Measurements from ENCODE around the gene FABP6. TPM values are rescaled to one million over a fixed set of nuclear protein-coding genes. Genes with fewer than 3 reads are reported as not detected.

FABP6 gene
- total and polyA plus RNA-seq, 9 of the 15 experiments (the other 6 are each of a cell fraction or from before 2014, with no cell fraction given), result 0.11 to 0.33 (median 0.21) TPM; not detected in 4

- POLR2A ChIA-PET, result no interaction called here
- H2AFZ ChIP-seq (ENCODE audit: low read depth, low read length), result no peak overlapping the region
- no peaks in the 10 kb centered on the region for H3K9me1 ChIP-seq (ENCODE audit: control insufficient read depth, insufficient read depth, low read length)
- no peaks in the 10 kb centered on the region for H3K79me2 ChIP-seq (ENCODE audit: control insufficient read depth, insufficient read depth, low read length)
- DNase-seq (ENCODE audit: extremely low read depth in 1 of 4, low spot score in 3 of 4) (peak in 2 of 4 experiments; percentile 36 to 49), ATAC-seq (peak; percentile 70), FAIRE-seq (peak; percentile 48)
- H3K9ac ChIP-seq (ENCODE audit: insufficient read depth in 1 of 2, low read depth in 2 of 2, low read length in 2 of 2), result no peak overlapping the region
- 0 out of 4 replicates have a peak, but pooled peaks of 1 of the 2 experiments have one; percentile 10 for TF ChIP-seq TRIM24 (IDR thresholded peaks at IDR 0.05)
- no peak for TF ChIP-seq TBL1XR1 (IDR thresholded peaks at IDR 0.05; ENCODE audit: low read length in 2 of 2)
- 0 out of 2 replicates have a peak, but pooled peaks have one; percentile 37 for TF ChIP-seq ARID1B (IDR thresholded peaks at IDR 0.05)
- TF ChIP-seq KDM1A (IDR thresholded peaks at IDR 0.05), result peak; percentile 54 to 68; a peak in 2 of 4 replicates
- peak; percentile 59; the same call in 1 of the 2 replicates for TF ChIP-seq TAL1 (IDR thresholded peaks at IDR 0.05)
- no peak for TF ChIP-seq SMAD2 (IDR thresholded peaks at IDR 0.05; ENCODE audit: low read depth, low read length)
- no peak for TF ChIP-seq HMGN3 (IDR thresholded peaks at IDR 0.05; ENCODE audit: borderline replicate concordance, extremely low read depth, insufficient read length, low read depth, low read length)
- no peak for TF ChIP-seq NFRKB (IDR thresholded peaks at IDR 0.05; ENCODE audit: low read depth)
- TF ChIP-seq TEAD4 (IDR thresholded peaks at IDR 0.05; ENCODE audit: low read length), result peak; percentile 56
- TF ChIP-seq TEAD4 (CRISPR knock-in tag; IDR thresholded peaks at IDR 0.05; ENCODE audit: borderline replicate concordance), result no peak
- TF ChIP-seq CBFA2T3 (IDR thresholded peaks at IDR 0.05), result peak; percentile 85
- TF ChIP-seq NFIC (IDR thresholded peaks at IDR 0.05), result peak; percentile 62
- TF ChIP-seq NBN (IDR thresholded peaks at IDR 0.05; ENCODE audit: low read depth), result no peak
- TF ChIP-seq CHD4 (IDR thresholded peaks at IDR 0.05; ENCODE audit: insufficient read depth, insufficient replicate concordance, low read depth, low read length, poor library complexity, severe bottlenecking), result no peak
- peak; percentile 75 for TF ChIP-seq CBFA2T2 (conservative IDR thresholded peaks at IDR 0.05)
- TF ChIP-seq TCF3 (CRISPR knock-in tag; IDR thresholded peaks at IDR 0.05), result peak; percentile 24; the same call in 1 of the 2 replicates
- no peak overlapping the region for H3K27ac ChIP-seq (ENCODE audit: extremely low read depth, low read depth, low read length)
- H3K4me2 ChIP-seq (ENCODE audit: insufficient read depth, low read length), result no peak overlapping the region
- 13% methylated on average over 5 of the region's 5 CpGs for WGBS (ENCODE audit: insufficient coverage, low coverage, missing lambda C conversion rate)
- no peaks in the 10 kb centered on the region for H3K9me3 ChIP-seq (replicated peaks; ENCODE audit: control insufficient read depth, insufficient read depth, low read depth, low read length)
- peaks cover 8 to 13% of the 10 kb centered on the region in 2 experiments; a peak in 4 of 5 replicates for H3K27me3 ChIP-seq (ENCODE audit: control insufficient read depth in 2 of 2, insufficient read depth in 2 of 2, low read length in 2 of 2)
- CTCF ChIA-PET (ENCODE audit: low intra/inter-chr PET ratio), result no interaction called here
- no TSS peak for BruUV-seq (replicated peaks)
- no peaks in the 10 kb centered on the region; a peak in 1 of 5 replicates for H3K4me1 ChIP-seq (replicated peaks in 1 of 2; ENCODE audit: control insufficient read depth in 2 of 2, insufficient read depth in 2 of 2, low read length in 2 of 2)
- H3K36me3 ChIP-seq (ENCODE audit: control insufficient read depth, insufficient read depth, low read length), result no peaks in the 10 kb centered on the region
- in situ Hi-C loops (cut with MboI), result no loop called here
- intact Hi-C loops (cut with micrococcal nuclease), result no loop called here
- H3K4me3 ChIP-seq, result no peak overlapping the region
- no peaks in the 10 kb centered on the region for H4K20me1 ChIP-seq (replicated peaks; ENCODE audit: control insufficient read depth, insufficient read depth, low read length)
Observed at GRCh38 chr5:160233215-160233614, 3.9 kb downstream of the FABP6 start.

Data from K562 (cell line).